Kidney (tissue), 14 donors: ENCODE measurements around the gene NKRF. TPM values are rescaled to one million over a fixed set of nuclear protein-coding genes. Genes with fewer than 3 reads are reported as not detected.

Experiments
- DNase-seq, 5 donors: peaks; one replicate each; pipeline ENCODE4 v3.0.0-alpha.2; 2013 to 2020
- FAIRE-seq: peaks from 2 replicates; lab custom pipeline; 2012; peaks lifted over from hg19 to GRCh38; lab: Jason Lieb, UNC
- H3K27ac ChIP-seq, 2 donors: one replicate each; pipeline ENCODE4 v1.7.0; 2013; ENCODE audit warnings: low read depth in 2 of 2, low read length in 2 of 2, inconsistent platforms in 1 of 2
- H3K27me3 ChIP-seq: one replicate; pipeline ENCODE4 v1.7.1; 2013; ENCODE audit warnings: low read length, inconsistent platforms; ENCODE audit not compliant: control insufficient read depth, insufficient read depth
- H3K36me3 ChIP-seq, 3 donors: one replicate each; pipeline versions ENCODE4 v1.7.0 to v1.7.1; 2013; ENCODE audit warnings: low read length in 3 of 3, control low read depth in 1 of 3, inconsistent platforms in 1 of 3; ENCODE audit not compliant: insufficient read depth in 3 of 3, control insufficient read depth in 2 of 3
- H3K4me1 ChIP-seq, 3 donors: one replicate each; pipeline versions ENCODE4 v1.7.0 to v1.7.1; 2013; ENCODE audit warnings: low read length in 3 of 3, inconsistent platforms in 1 of 3, low read depth in 1 of 3; ENCODE audit not compliant: control insufficient read depth in 2 of 3, insufficient read depth in 2 of 3
- H3K4me3 ChIP-seq, 3 donors: one replicate each; pipeline versions ENCODE4 v1.7.0 to v1.8.1; 2013; ENCODE audit warnings: low read length in 3 of 3, control low read depth in 1 of 3, inconsistent platforms in 1 of 3
- H3K9ac ChIP-seq, 3 donors: one replicate each; pipeline versions ENCODE4 v1.7.0 to v1.7.1; 2013; ENCODE audit warnings: low read length in 3 of 3, control low read depth in 1 of 3, inconsistent platforms in 1 of 3
- H3K9me3 ChIP-seq, 3 donors: one replicate each; pipeline versions ENCODE4 v1.7.0 to v1.7.1; 2013; ENCODE audit warnings: low read length in 3 of 3, control low read depth in 1 of 3, inconsistent platforms in 1 of 3; ENCODE audit not compliant: control insufficient read depth in 2 of 3, insufficient read depth in 1 of 3
- intact Hi-C: fragments of 100-400 bp; cut with DNase I; formaldehyde crosslinking; loops from one replicate; pipeline ENCODE4 v1.11.1; 2022
- polyA plus RNA-seq: library from polyadenylated mRNA; stranded (reverse); fragments of 350-450 nt; fragmentation: Illumina TruSeq; extraction: RNeasy Lipid Tissue Mini Kit (QIAGEN cat#74804); gene quantifications from one replicate; pipeline ENCODE4 v1.2.3, GENCODE V29; 2014; ENCODE audit warnings: low read depth, low replicate concordance; ENCODE audit not compliant: insufficient read depth
- total RNA-seq: library from RNA; stranded (reverse); fragmentation: NEBNext Ultra II Directional; extraction: Animal tissue kit (Norgen Biotek cat#: 25700); gene quantifications from one replicate; pipeline ENCODE4 v1.2.1, GENCODE V29; 2021
- TF ChIP-seq, protein P1 (sequence below): IDR thresholded peaks from 3 replicates; pipeline ENCODE4 v1.5.1; 2012; ENCODE audit warnings: mild to moderate bottlenecking, moderate library complexity, borderline replicate concordance; ENCODE audit not compliant: insufficient read depth; ENCODE audit errors: extremely low read depth
- donor health status: control.
- donor health status: control.
- donor health status: control.
- donor health status: control.
- donor health status: control.
- donor health status: DM: yes; HTN: yes; CAD: no.
- donor health status: Normal renal cell carcinoma (clear cell type).

NKRF gene
- total and polyA plus RNA-seq, 2 donors from 2014 or later = 5.7 to 9.0 TPM

DNA sequence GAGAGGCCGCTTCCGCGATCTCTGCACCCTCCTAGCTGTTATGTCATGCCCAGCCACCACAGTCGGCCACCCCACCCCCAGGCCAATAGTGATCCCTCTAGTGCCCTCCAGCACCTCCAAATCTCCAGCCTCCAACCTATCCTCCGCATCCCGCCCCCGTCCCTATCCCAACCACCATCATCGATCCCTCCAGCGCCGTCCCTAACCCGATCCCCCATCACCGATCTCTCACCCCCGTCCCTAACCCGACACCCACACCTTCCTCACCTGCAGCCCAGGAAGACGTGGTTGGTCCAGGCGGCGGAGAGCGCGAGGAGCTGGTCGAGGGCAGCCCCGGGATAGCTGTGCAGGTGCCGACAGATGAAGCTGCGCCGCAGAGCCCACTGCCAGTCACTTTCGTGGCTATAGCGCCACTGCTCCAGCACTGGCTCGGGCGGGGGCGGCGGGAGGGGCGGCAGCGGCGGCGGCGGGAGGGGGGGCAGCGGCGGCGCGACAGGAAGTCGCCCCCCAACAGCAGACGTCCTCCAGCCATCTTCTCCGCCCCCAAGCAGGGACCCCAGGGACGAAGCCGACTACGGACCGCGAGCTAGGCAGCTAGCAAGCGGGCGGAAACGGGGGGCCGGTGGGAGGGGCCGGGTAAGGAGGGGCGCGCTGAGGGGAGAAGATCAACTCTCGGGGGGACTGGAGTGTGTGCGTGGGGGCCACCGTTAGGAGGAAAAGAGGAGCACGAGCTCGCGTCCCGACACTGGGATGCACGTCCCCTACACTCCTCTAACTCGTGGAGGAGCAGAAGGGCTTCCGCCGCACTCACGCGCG is 552 bp downstream of the NKRF start:
- Histone ChIP-seq H3K4me3 (peak overlapping the region; percentile 90 to 91 (median 91)), H3K27me3 (no peaks in the 10 kb centered on the region), H3K36me3 (no peaks in the 10 kb centered on the region), H3K9me3 (no peaks in the 10 kb centered on the region), H3K9ac (peak overlapping the region; percentile 65 to 87 (median 79)), H3K4me1 (peaks cover 0 to 2% (median 0%) of the 10 kb centered on the region in 3 donors), H3K27ac (peak overlapping the region; percentile 92 to 95)
- intact Hi-C loops = no loop called here
- TF ChIP-seq, protein P1, sequence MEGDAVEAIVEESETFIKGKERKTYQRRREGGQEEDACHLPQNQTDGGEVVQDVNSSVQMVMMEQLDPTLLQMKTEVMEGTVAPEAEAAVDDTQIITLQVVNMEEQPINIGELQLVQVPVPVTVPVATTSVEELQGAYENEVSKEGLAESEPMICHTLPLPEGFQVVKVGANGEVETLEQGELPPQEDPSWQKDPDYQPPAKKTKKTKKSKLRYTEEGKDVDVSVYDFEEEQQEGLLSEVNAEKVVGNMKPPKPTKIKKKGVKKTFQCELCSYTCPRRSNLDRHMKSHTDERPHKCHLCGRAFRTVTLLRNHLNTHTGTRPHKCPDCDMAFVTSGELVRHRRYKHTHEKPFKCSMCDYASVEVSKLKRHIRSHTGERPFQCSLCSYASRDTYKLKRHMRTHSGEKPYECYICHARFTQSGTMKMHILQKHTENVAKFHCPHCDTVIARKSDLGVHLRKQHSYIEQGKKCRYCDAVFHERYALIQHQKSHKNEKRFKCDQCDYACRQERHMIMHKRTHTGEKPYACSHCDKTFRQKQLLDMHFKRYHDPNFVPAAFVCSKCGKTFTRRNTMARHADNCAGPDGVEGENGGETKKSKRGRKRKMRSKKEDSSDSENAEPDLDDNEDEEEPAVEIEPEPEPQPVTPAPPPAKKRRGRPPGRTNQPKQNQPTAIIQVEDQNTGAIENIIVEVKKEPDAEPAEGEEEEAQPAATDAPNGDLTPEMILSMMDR = no peak
- FAIRE-seq = no peak
- DNase-seq = peak in 4 of 5 donors; percentile 28 to 81 (median 60)

DNA sequence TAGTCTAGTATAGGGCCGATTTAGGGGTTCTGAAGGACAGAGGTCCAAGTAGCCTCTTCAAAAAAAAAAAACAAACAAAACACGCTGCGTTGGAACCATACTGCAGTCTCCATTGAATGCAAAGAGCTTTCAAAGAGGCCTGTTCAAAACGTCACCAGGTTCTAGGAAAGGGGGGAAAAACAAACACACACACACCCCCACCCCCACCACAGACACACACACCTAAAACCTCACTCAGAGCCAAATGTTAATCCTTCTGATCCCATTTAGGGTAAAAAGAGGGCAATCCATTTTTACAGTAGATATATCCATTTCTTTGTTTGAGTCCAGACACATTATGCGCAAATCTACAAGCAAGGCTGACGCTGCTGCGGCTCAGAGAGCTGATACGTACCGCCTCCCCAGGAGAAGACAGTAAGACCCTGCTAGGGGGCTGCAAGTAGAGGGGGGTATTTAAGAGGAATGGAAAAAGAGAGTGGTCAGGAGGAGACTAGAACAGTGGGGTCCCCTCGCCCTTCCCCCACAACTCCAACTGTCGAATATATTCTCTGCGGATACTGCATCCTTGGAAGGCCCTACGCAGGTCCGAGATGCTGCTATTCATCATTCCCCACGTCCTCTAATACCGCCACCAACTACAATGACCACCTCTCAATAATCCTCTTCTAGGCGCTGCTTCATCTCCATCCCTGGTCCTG is 1.3 kb downstream of the NKRF start:
- DNase-seq = peak in 1 of 5 donors; percentile 11

DNA sequence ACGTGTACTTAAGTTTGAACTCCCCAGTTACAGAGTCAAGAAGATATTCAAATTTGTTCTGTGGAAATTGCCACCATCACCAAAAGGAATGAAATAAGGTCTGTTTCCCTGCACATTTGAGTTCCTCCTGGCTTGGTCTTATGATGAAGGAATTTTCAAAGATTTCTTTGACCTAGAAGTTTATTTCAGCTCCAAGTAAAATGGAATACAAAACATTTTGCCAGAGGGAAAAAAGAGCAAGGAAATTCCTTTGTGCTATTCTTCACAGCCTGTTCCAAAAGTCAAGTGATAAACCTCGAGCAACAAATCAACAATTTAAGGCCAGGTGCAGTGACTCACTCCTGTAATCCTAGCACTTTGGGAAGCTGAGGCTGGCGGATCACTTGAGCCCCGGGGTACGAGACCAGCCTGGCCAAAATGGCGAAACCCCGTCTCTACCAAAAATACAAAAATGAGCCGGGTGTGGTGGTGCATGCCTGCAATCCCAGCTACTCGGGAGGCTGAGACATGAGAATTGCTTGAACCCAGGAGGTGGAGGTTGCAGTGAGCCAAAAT is 3.4 kb downstream of the NKRF start:
- no peaks in the 10 kb centered on the region for H3K36me3 ChIP-seq
- TF ChIP-seq, protein P1 = no peak
- no peaks in the 10 kb centered on the region for H3K27me3 ChIP-seq
- intact Hi-C loops = no loop called here
- no peak overlapping the region for H3K9ac ChIP-seq
- no peak for FAIRE-seq
- no peak for DNase-seq
- no peak overlapping the region for H3K4me3 ChIP-seq
- peaks cover 0 to 2% (median 0%) of the 10 kb centered on the region in 3 donors for H3K4me1 ChIP-seq
- H3K27ac ChIP-seq = no peak overlapping the region
- H3K9me3 ChIP-seq = no peaks in the 10 kb centered on the region

More for the DNA sequence above, 1.3 kb downstream of the NKRF start:
- Histone ChIP-seq H3K4me1 (peaks cover 0 to 2% (median 0%) of the 10 kb centered on the region in 3 donors), H3K4me3 (peak overlapping the region; percentile 61 to 90 (median 70)), H3K9ac (peak overlapping the region; percentile 1 to 65 (median 58)), H3K9me3 (no peaks in the 10 kb centered on the region), H3K27ac (peak overlapping the region in 1 of 2 donors; percentile 65), H3K27me3 (no peaks in the 10 kb centered on the region), H3K36me3 (no peaks in the 10 kb centered on the region)
- no peak for FAIRE-seq
- TF ChIP-seq, protein P1 = no peak
- intact Hi-C loops = no loop called here
